ENCODE measurements around the gene FOXE3.

The FOXE3 gene

GRCh38 chr1:47415728-47416318 is at the start of gene FOXE3:
FOXE3 (plus strand) TSS chr1:47416285; CDS start chr1:47416316, 31 bp downstream.
- TF ChIP-seq GATA2 (IDR thresholded peaks at IDR 0.05; ENCODE audit: low read depth, low read length) (no peak), GATA3 (IDR thresholded peaks at IDR 0.05; ENCODE audit: low read depth, low read length) (no peak)

GRCh38 chr1:47367651-47368050 is 48.4 kb upstream of the FOXE3 start:
- TF ChIP-seq GATA2 (IDR thresholded peaks at IDR 0.05; ENCODE audit: low read depth, low read length), result no peak
- no peak for TF ChIP-seq GATA3 (IDR thresholded peaks at IDR 0.05; ENCODE audit: low read depth, low read length)

- TF ChIP-seq GATA3 (IDR thresholded peaks at IDR 0.05; ENCODE audit: low read depth, low read length), result no peak
- TF ChIP-seq GATA2 (IDR thresholded peaks at IDR 0.05; ENCODE audit: low read depth, low read length), result no peak
Measured at GRCh38 chr1:47371016-47371517, 45.0 kb upstream of the FOXE3 start.

GRCh38 chr1:47374501-47374900 is 41.6 kb upstream of the FOXE3 start:
- TF ChIP-seq GATA2 (IDR thresholded peaks at IDR 0.05; ENCODE audit: low read depth, low read length) (no peak), GATA3 (IDR thresholded peaks at IDR 0.05; ENCODE audit: low read depth, low read length) (no peak)

- no peak for TF ChIP-seq GATA2 (IDR thresholded peaks at IDR 0.05; ENCODE audit: low read depth, low read length)
- no peak for TF ChIP-seq GATA3 (IDR thresholded peaks at IDR 0.05; ENCODE audit: low read depth, low read length)
Measured at GRCh38 chr1:47378147-47378546, 37.9 kb upstream of the FOXE3 start.

- TF ChIP-seq GATA2 (IDR thresholded peaks at IDR 0.05; ENCODE audit: low read depth, low read length) (no peak), GATA3 (IDR thresholded peaks at IDR 0.05; ENCODE audit: low read depth, low read length) (no peak)
Measured at GRCh38 chr1:47380699-47381098, 35.4 kb upstream of the FOXE3 start.

GRCh38 chr1:47382399-47382983 is 33.6 kb upstream of the FOXE3 start:
- TF ChIP-seq GATA2 (IDR thresholded peaks at IDR 0.05; ENCODE audit: low read depth, low read length), result no peak
- no peak for TF ChIP-seq GATA3 (IDR thresholded peaks at IDR 0.05; ENCODE audit: low read depth, low read length)

- TF ChIP-seq GATA3 (IDR thresholded peaks at IDR 0.05; ENCODE audit: low read depth, low read length) (no peak), GATA2 (IDR thresholded peaks at IDR 0.05; ENCODE audit: low read depth, low read length) (no peak)
Measured at GRCh38 chr1:47384083-47384482, 32.0 kb upstream of the FOXE3 start.

- TF ChIP-seq GATA3 (IDR thresholded peaks at IDR 0.05; ENCODE audit: low read depth, low read length) (no peak), GATA2 (IDR thresholded peaks at IDR 0.05; ENCODE audit: low read depth, low read length) (no peak)
Measured at GRCh38 chr1:47385020-47385419, 31.1 kb upstream of the FOXE3 start.

GRCh38 chr1:47386268-47386667 is 29.8 kb upstream of the FOXE3 start:
- TF ChIP-seq GATA3 (IDR thresholded peaks at IDR 0.05; ENCODE audit: low read depth, low read length) (no peak), GATA2 (IDR thresholded peaks at IDR 0.05; ENCODE audit: low read depth, low read length) (no peak)

GRCh38 chr1:47388030-47388890 is 27.8 kb upstream of the FOXE3 start:
- no peak for TF ChIP-seq GATA2 (IDR thresholded peaks at IDR 0.05; ENCODE audit: low read depth, low read length)
- no peak for TF ChIP-seq GATA3 (IDR thresholded peaks at IDR 0.05; ENCODE audit: low read depth, low read length)

- TF ChIP-seq GATA3 (IDR thresholded peaks at IDR 0.05; ENCODE audit: low read depth, low read length) (no peak), GATA2 (IDR thresholded peaks at IDR 0.05; ENCODE audit: low read depth, low read length) (no peak)
Measured at GRCh38 chr1:47388891-47389238, 27.2 kb upstream of the FOXE3 start.

GRCh38 chr1:47389731-47390130 is 26.4 kb upstream of the FOXE3 start:
- no peak for TF ChIP-seq GATA2 (IDR thresholded peaks at IDR 0.05; ENCODE audit: low read depth, low read length)
- TF ChIP-seq GATA3 (IDR thresholded peaks at IDR 0.05; ENCODE audit: low read depth, low read length), result no peak

GRCh38 chr1:47390843-47391242 is 25.2 kb upstream of the FOXE3 start:
- TF ChIP-seq GATA2 (IDR thresholded peaks at IDR 0.05; ENCODE audit: low read depth, low read length) (no peak), GATA3 (IDR thresholded peaks at IDR 0.05; ENCODE audit: low read depth, low read length) (no peak)

All from SH-SY5Y (cell line).